HepG2 (cell line): ENCODE measurements around the gene NID1. TPM values are rescaled to one million over a fixed set of nuclear protein-coding genes. Genes with fewer than 3 reads are reported as not detected.

Source experiments
- ATF7-NPFF ChIP-seq: sonication (generic); formaldehyde crosslinking; IDR thresholded peaks from 2 replicates; pipeline ENCODE4 v1.8.1; 2023; ENCODE audit warnings: mild to moderate bottlenecking, low read depth, missing genetic modification reagents, moderate library complexity
- HNRNPLL ChIP-seq: fragments of 200-400 bp; formaldehyde crosslinking; IDR thresholded peaks from 2 replicates; pipeline ENCODE4 v1.6.1; 2017; ENCODE audit warnings: mild to moderate bottlenecking, low read depth, low read length; ENCODE audit not compliant: poor library complexity, severe bottlenecking
- PCBP1 ChIP-seq: fragments of 200-400 bp; formaldehyde crosslinking; IDR thresholded peaks from 2 replicates; pipeline ENCODE4 v1.6.1; 2017; ENCODE audit warnings: mild to moderate bottlenecking, low read depth, low read length, borderline replicate concordance
- PHF5A ChIP-seq: IDR thresholded peaks from one replicate; pipeline ENCODE4 v1.6.1; 2018; ENCODE audit warnings: low read depth, missing genetic modification reagents; ENCODE audit not compliant: unreplicated experiment
- SMAD3 ChIP-seq: sonication (generic); formaldehyde crosslinking; IDR thresholded peaks from 2 replicates; pipeline ENCODE4 v1.4.0; 2020; ENCODE audit warnings: missing genetic modification reagents
- SMARCC2 ChIP-seq: fragments of 450-650 bp; IDR thresholded peaks from 2 replicates; pipeline ENCODE4 v1.6.1; 2017; ENCODE audit warnings: antibody characterized with exemption, mild to moderate bottlenecking
- SP140L ChIP-seq: sonication (generic); formaldehyde crosslinking; IDR thresholded peaks from 2 replicates; pipeline ENCODE4 v1.4.0; 2020; ENCODE audit warnings: missing genetic modification reagents, borderline replicate concordance
- ZC3H13 ChIP-seq: sonication (generic); formaldehyde crosslinking; IDR thresholded peaks from 2 replicates; pipeline ENCODE4 v1.8.1; 2023; ENCODE audit warnings: mild to moderate bottlenecking, missing genetic modification reagents, moderate library complexity
- ZKSCAN8 ChIP-seq: IDR thresholded peaks from 2 replicates; pipeline ENCODE4 v1.6.1; 2016; ENCODE audit warnings: borderline replicate concordance, missing genetic modification reagents, missing compliant biosample characterization
- ZNF20 ChIP-seq: sonication (generic); formaldehyde crosslinking; IDR thresholded peaks from 2 replicates; pipeline ENCODE4 v1.4.0; 2020; ENCODE audit warnings: mild to moderate bottlenecking, moderate library complexity, missing genetic modification reagents
- ZNF264 ChIP-seq: sonication (generic); formaldehyde crosslinking; IDR thresholded peaks from 2 replicates; pipeline ENCODE4 v1.4.0; 2020; ENCODE audit warnings: missing genetic modification reagents
- ZNF343 ChIP-seq: sonication (generic); formaldehyde crosslinking; IDR thresholded peaks from 2 replicates; pipeline ENCODE4 v1.4.0; 2020; ENCODE audit warnings: mild to moderate bottlenecking, missing genetic modification reagents
- ZNF777 ChIP-seq: sonication (generic); formaldehyde crosslinking; IDR thresholded peaks from 2 replicates; pipeline ENCODE4 v1.4.0; 2020; ENCODE audit warnings: missing genetic modification reagents
- ZNF782 ChIP-seq: sonication (generic); formaldehyde crosslinking; IDR thresholded peaks from 2 replicates; pipeline ENCODE4 v1.4.0; 2020; ENCODE audit warnings: missing genetic modification reagents, mild to moderate bottlenecking, borderline replicate concordance
- ZNF841 ChIP-seq: sonication (generic); formaldehyde crosslinking; IDR thresholded peaks from 2 replicates; pipeline ENCODE4 v1.8.1; 2023; ENCODE audit warnings: missing genetic modification reagents, borderline replicate concordance
- ZNF891 ChIP-seq: sonication (generic); formaldehyde crosslinking; IDR thresholded peaks from 2 replicates; pipeline ENCODE4 v1.5.0; 2020; ENCODE audit warnings: mild to moderate bottlenecking, missing genetic modification reagents
- ZSCAN21 ChIP-seq: sonication (generic); formaldehyde crosslinking; IDR thresholded peaks from 2 replicates; pipeline ENCODE4 v1.8.0; 2022; ENCODE audit warnings: mild to moderate bottlenecking, missing genetic modification reagents, moderate library complexity, borderline replicate concordance
- polyA plus RNA-seq, 8 experiments: library from polyadenylated mRNA; depleted of rRNA in 3 of 8; stranded (reverse) in 7 of 8; unstranded in 1 of 8; fragments of >200 nt; fragmentation: Illumina TruSeq in 4 of 8; extraction: Trizol in 4 of 8; gene quantifications; 2 replicates each; pipeline versions ENCODE4 v1.2.1 to v1.2.3, GENCODE V29; 2011 to 2016; ENCODE audit warnings: low read depth in 4 of 8, missing spikeins in 1 of 8, mixed read lengths in 1 of 8; ENCODE audit not compliant: insufficient read depth in 1 of 8
- total RNA-seq, 5 experiments: library from RNA; depleted of rRNA; stranded (reverse); fragments of >200 nt; fragmentation: Illumina TruSeq; extraction: Trizol; gene quantifications; 2 replicates each; pipeline ENCODE4 v1.2.3, GENCODE V29; 2016; ENCODE audit warnings: low read depth in 1 of 5
- TF ChIP-seq, protein P1 (sequence below): IDR thresholded peaks from 2 replicates; pipeline ENCODE4 v1.6.1; 2012; ENCODE audit warnings: inconsistent platforms
- TF ChIP-seq, protein P2 (sequence below): sonication (generic); formaldehyde crosslinking; IDR thresholded peaks from 2 replicates; pipeline ENCODE4 v1.5.0; 2020; ENCODE audit warnings: missing genetic modification reagents, mild to moderate bottlenecking, borderline replicate concordance
- TF ChIP-seq, protein P3 (sequence below): sonication (generic); formaldehyde crosslinking; IDR thresholded peaks from 2 replicates; pipeline ENCODE4 v1.4.0; 2020; ENCODE audit warnings: missing genetic modification reagents
- TF ChIP-seq, protein P4 (sequence below): sonication (generic); formaldehyde crosslinking; IDR thresholded peaks from 2 replicates; pipeline ENCODE4 v1.5.0; 2020; ENCODE audit warnings: mild to moderate bottlenecking, missing genetic modification reagents
- TF ChIP-seq, protein P5 (sequence below): sonication (generic); formaldehyde crosslinking; IDR thresholded peaks from 2 replicates; pipeline ENCODE4 v1.4.0; 2020; ENCODE audit warnings: mild to moderate bottlenecking, missing genetic modification reagents, borderline replicate concordance

NID1 gene
- total and polyA plus RNA-seq, 2 of the 13 experiments (the other 11 are each of a cell fraction or from before 2014, with no cell fraction given): 50.2 to 56.1 TPM

DNA sequence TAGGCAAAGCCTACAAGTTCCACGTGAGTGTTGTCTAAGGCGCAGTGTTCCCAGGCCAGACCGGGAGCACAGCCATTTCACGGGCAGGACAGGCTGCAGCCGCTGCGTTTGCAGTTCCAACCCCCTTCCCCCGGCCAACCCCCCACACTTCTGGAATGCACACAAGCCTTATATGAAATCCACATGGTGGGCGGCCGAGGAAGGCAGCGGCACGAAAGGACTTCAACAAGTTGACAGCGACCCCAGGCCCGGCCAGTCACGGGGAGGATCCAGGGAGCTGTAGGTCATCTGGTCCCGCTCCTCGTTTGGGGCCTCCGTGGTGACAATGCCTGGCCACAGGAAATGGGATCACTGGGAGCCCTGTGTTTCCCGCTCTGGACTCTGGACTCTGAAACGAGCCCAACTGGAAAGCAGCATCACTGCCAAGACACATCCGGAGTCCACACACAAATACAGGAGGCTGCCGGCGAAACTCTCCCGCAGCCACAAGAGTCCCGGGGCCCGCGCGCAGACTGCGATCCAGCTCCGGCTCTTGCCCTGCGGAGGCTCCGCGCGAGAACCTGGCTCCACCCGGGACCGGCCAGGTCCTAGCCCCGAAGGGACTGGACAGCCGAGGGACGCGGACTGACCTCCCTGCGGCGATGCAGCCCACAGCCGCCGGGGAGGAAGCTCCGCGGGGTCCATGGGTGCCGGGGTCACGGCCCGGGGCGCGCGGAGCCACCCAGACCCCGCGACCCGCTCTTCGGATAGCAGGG, 794 bp downstream of the NID1 start (continued):
- peak; percentile 85 for TF ChIP-seq ZC3H13
- TF ChIP-seq PHF5A: no peak
- TF ChIP-seq ATF7-NPFF (CRISPR knock-in tag): peak; percentile 91
- TF ChIP-seq ZNF777 (CRISPR knock-in tag): peak; percentile 64
- TF ChIP-seq, protein P1, sequence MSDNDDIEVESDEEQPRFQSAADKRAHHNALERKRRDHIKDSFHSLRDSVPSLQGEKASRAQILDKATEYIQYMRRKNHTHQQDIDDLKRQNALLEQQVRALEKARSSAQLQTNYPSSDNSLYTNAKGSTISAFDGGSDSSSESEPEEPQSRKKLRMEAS: peak; percentile 100
- TF ChIP-seq, protein P2, sequence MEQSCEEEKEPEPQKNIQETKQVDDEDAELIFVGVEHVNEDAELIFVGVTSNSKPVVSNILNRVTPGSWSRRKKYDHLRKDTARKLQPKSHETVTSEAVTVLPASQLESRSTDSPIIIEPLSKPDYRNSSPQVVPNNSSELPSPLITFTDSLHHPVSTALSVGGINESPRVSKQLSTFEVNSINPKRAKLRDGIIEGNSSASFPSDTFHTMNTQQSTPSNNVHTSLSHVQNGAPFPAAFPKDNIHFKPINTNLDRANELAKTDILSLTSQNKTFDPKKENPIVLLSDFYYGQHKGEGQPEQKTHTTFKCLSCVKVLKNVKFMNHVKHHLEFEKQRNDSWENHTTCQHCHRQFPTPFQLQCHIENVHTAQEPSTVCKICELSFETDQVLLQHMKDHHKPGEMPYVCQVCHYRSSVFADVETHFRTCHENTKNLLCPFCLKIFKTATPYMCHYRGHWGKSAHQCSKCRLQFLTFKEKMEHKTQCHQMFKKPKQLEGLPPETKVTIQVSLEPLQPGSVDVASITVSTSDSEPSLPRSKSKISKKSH (CRISPR knock-in tag): peak; percentile 75; the same call in 1 of the 2 replicates
- TF ChIP-seq SP140L (CRISPR knock-in tag): no peak
- no peak for TF ChIP-seq SMARCC2
- TF ChIP-seq, protein P3, sequence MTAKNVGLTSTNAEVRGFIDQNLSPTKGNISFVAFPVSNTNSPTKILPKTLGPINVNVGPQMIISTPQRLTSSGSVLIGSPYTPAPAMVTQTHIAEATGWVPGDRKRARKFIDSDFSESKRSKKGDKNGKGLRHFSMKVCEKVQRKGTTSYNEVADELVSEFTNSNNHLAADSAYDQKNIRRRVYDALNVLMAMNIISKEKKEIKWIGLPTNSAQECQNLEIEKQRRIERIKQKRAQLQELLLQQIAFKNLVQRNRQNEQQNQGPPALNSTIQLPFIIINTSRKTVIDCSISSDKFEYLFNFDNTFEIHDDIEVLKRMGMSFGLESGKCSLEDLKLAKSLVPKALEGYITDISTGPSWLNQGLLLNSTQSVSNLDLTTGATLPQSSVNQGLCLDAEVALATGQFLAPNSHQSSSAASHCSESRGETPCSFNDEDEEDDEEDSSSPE (CRISPR knock-in tag): peak; percentile 98
- TF ChIP-seq ZNF20 (CRISPR knock-in tag): no peak
- TF ChIP-seq ZKSCAN8 (CRISPR knock-in tag): 0 out of 2 replicates have a peak, but pooled peaks have one; percentile 60
- TF ChIP-seq ZNF264 (CRISPR knock-in tag): peak; percentile 92
- TF ChIP-seq, protein P4, sequence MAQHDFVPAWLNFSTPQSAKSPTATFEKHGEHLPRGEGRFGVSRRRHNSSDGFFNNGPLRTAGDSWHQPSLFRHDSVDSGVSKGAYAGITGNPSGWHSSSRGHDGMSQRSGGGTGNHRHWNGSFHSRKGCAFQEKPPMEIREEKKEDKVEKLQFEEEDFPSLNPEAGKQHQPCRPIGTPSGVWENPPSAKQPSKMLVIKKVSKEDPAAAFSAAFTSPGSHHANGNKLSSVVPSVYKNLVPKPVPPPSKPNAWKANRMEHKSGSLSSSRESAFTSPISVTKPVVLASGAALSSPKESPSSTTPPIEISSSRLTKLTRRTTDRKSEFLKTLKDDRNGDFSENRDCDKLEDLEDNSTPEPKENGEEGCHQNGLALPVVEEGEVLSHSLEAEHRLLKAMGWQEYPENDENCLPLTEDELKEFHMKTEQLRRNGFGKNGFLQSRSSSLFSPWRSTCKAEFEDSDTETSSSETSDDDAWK (CRISPR knock-in tag): no peak
- TF ChIP-seq ZNF343 (CRISPR knock-in tag): peak; percentile 98
- peak; percentile 98 for TF ChIP-seq ZNF891 (CRISPR knock-in tag)
- peak; percentile 93 for TF ChIP-seq ZNF782 (CRISPR knock-in tag)
- peak; percentile 75 for TF ChIP-seq ZSCAN21
- peak; percentile 95 for TF ChIP-seq ZNF841 (CRISPR knock-in tag)
- TF ChIP-seq PCBP1: 0 out of 2 replicates have a peak, but pooled peaks have one; percentile 22
- TF ChIP-seq SMAD3 (CRISPR knock-in tag): peak; percentile 82; the same call in 1 of the 2 replicates
- peak; percentile 7 for TF ChIP-seq HNRNPLL
- TF ChIP-seq, protein P5, sequence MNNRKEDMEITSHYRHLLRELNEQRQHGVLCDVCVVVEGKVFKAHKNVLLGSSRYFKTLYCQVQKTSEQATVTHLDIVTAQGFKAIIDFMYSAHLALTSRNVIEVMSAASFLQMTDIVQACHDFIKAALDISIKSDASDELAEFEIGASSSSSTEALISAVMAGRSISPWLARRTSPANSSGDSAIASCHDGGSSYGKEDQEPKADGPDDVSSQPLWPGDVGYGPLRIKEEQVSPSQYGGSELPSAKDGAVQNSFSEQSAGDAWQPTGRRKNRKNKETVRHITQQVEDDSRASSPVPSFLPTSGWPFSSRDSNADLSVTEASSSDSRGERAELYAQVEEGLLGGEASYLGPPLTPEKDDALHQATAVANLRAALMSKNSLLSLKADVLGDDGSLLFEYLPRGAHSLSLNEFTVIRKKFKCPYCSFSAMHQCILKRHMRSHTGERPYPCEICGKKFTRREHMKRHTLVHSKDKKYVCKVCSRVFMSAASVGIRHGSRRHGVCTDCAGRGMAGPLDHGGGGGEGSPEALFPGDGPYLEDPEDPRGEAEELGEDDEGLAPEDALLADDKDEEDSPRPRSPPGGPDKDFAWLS (CRISPR knock-in tag): no peak; the same call in 1 of the 2 replicates
